OCI-LY7 (cell line): Measurements from ENCODE around the gene COPS6. TPM values are rescaled to one million over a fixed set of nuclear protein-coding genes. Genes with fewer than 3 reads are reported as not detected.

Experiments used
- BruUV-seq: library from RNA; stranded (reverse); fragments of 400-500 nt; replicated peaks from 2 replicates; lab custom pipeline; 2021; lab: Mats Ljungman, UMichigan
- CTCF ChIA-PET: fragments of 300-600 bp; sonication (Branson Sonifier 250); formaldehyde crosslinking; loops from one replicate; lab custom pipeline; 2022; ENCODE audit warnings: antibody characterized with exemption; ENCODE audit not compliant: unreplicated experiment; lab: Charles Lee
- POLR2A ChIA-PET: fragments of 300-600 bp; sonication (Branson Sonifier 250); formaldehyde crosslinking; loops from one replicate; lab custom pipeline; 2022; ENCODE audit warnings: antibody characterized with exemption; lab: Charles Lee
- DNase-seq: peaks from one replicate; pipeline ENCODE4 v3.0.0-alpha.2; 2015; ENCODE audit warnings: low spot score
- H2AFZ ChIP-seq: fragments of 200-600 bp; sonication (generic), shearing (Covaris generic); 2 replicates; pipeline ENCODE4 v1.6.1; 2014; ENCODE audit warnings: mild to moderate bottlenecking, antibody characterized with exemption, low read length, moderate library complexity
- H3K27ac ChIP-seq: fragments of 200-600 bp; sonication (generic); 2 replicates; pipeline ENCODE4 v1.5.1; 2014; ENCODE audit warnings: mixed run types, low read depth, mild to moderate bottlenecking, moderate library complexity, low read length, inconsistent platforms; ENCODE audit not compliant: poor library complexity, severe bottlenecking
- H3K36me3 ChIP-seq: fragments of 200-600 bp; sonication (generic); 2 replicates; pipeline ENCODE4 v1.6.1; 2014; ENCODE audit warnings: mild to moderate bottlenecking, antibody characterized with exemption, low read length, moderate library complexity, mixed read lengths; ENCODE audit not compliant: insufficient read depth
- H3K4me1 ChIP-seq: fragments of 200-600 bp; sonication (generic); 2 replicates; pipeline ENCODE4 v1.5.1; 2014; ENCODE audit warnings: mild to moderate bottlenecking, low read length; ENCODE audit not compliant: insufficient read depth, poor library complexity, severe bottlenecking
- H3K4me2 ChIP-seq: fragments of 200-600 bp; sonication (generic); 2 replicates; pipeline ENCODE4 v1.6.1; 2014; ENCODE audit warnings: mild to moderate bottlenecking, low read length
- H3K4me3 ChIP-seq: fragments of 200-600 bp; sonication (generic); 2 replicates; pipeline ENCODE4 v1.5.1; 2014; ENCODE audit warnings: mild to moderate bottlenecking, low read depth, low read length; ENCODE audit not compliant: poor library complexity, severe bottlenecking
- H3K79me2 ChIP-seq: fragments of 200-600 bp; sonication (generic); 2 replicates; pipeline ENCODE4 v1.6.1; 2016; ENCODE audit warnings: low read depth, mild to moderate bottlenecking, low read length, moderate library complexity, mixed read lengths; ENCODE audit not compliant: insufficient read depth
- H3K9me2 ChIP-seq: fragments of 200-600 bp; sonication (generic); 2 replicates; pipeline ENCODE4 v1.6.1; 2016; ENCODE audit warnings: mild to moderate bottlenecking, low read length, mixed read lengths; ENCODE audit not compliant: insufficient read depth
- H3K9me3 ChIP-seq: fragments of 200-600 bp; sonication (generic); 2 replicates; pipeline ENCODE4 v1.6.1; 2014; ENCODE audit warnings: mild to moderate bottlenecking, mixed run types, low read length, mixed read lengths
- H4K20me1 ChIP-seq: fragments of 200-600 bp; sonication (generic); 2 replicates; pipeline ENCODE4 v1.6.1; 2014; ENCODE audit warnings: mild to moderate bottlenecking, antibody characterized with exemption, low read length, moderate library complexity, mixed read lengths; ENCODE audit not compliant: insufficient read depth
- CTCF ChIP-seq: fragments of 200-600 bp; sonication (generic); conservative IDR thresholded peaks from 2 replicates; pipeline ENCODE4 v1.5.1; 2014; ENCODE audit warnings: mild to moderate bottlenecking, antibody characterized with exemption, low read length, moderate library complexity, mixed read lengths
- EZH2phosphoT487 ChIP-seq: fragments of 200-600 bp; sonication (generic); IDR thresholded peaks from 2 replicates; pipeline ENCODE4 v1.6.1; 2018; ENCODE audit warnings: low read depth, borderline replicate concordance, mild to moderate bottlenecking, mixed run types, antibody characterized with exemption, low read length, moderate library complexity, mixed read lengths
- intact Hi-C: fragments of 100-400 bp; cut with micrococcal nuclease; formaldehyde crosslinking; loops from one replicate; pipeline ENCODE4 v1.10.0; 2022; ENCODE audit not compliant: unreplicated experiment
- total RNA-seq, 2 experiments: library from RNA; depleted of rRNA in 1 of 2; stranded (reverse); fragments of >200 nt in 1 of 2; shearing (Covaris generic) in 1 of 2; gene quantifications; 2 replicates each; pipeline ENCODE4 v1.2.3, GENCODE V29; 2014 to 2022

COPS6 gene
- total RNA-seq, 2 experiments from 2014 or later, result 57.6 to 96.0 TPM

- intact Hi-C loops, result no loop called here
- H3K4me2 ChIP-seq, result peak overlapping the region; percentile 85
Observed at GRCh38 chr7:100120733-100121036, 31.9 kb downstream of the COPS6 start.

GRCh38 chr7:100122067-100122466 lies 33.3 kb downstream of the COPS6 start:
- TF ChIP-seq CTCF (no peak), EZH2phosphoT487 (no peak)
- no TSS peak for BruUV-seq
- peaks cover 33% of the 10 kb centered on the region for H3K4me1 ChIP-seq
- H3K9me2 ChIP-seq, result no peaks in the 10 kb centered on the region
- no peak overlapping the region for H3K27ac ChIP-seq
- H3K4me3 ChIP-seq, result no peak overlapping the region
- H3K79me2 ChIP-seq, result peaks cover 27% of the 10 kb centered on the region; the same call in 1 of the 2 replicates
- H3K4me2 ChIP-seq, result no peak overlapping the region
- no peak overlapping the region for H2AFZ ChIP-seq
- ChIA-PET POLR2A (no interaction called here), CTCF (no interaction called here)
- no peak for DNase-seq
- peaks cover 28% of the 10 kb centered on the region; the same call in 1 of the 2 replicates for H3K36me3 ChIP-seq
- no peaks in the 10 kb centered on the region for H4K20me1 ChIP-seq
- intact Hi-C loops, result no loop called here
- H3K9me3 ChIP-seq, result no peaks in the 10 kb centered on the region

More at GRCh38 chr7:100120733-100121036, 31.9 kb downstream of the COPS6 start:
- ChIA-PET POLR2A (interaction anchor here (0.6 to 2.2 kb wide), 6 partner anchors 19 to 96 kb away, joined by 3 to 10 read pairs (median 4); partner anchors contain the start of genes AP4M1, LAMTOR4 and MCM7), CTCF (interaction anchor here (0.6 kb wide), 1 partner anchor 33 kb away, joined by 3 read pairs; no protein-coding TSS in a partner anchor)
- H3K36me3 ChIP-seq, result peaks cover 32% of the 10 kb centered on the region
- H3K4me1 ChIP-seq, result peaks cover 28% of the 10 kb centered on the region
- no peaks in the 10 kb centered on the region for H3K9me2 ChIP-seq
- no peaks in the 10 kb centered on the region for H4K20me1 ChIP-seq
- H3K9me3 ChIP-seq, result no peaks in the 10 kb centered on the region
- no peak for DNase-seq
- TF ChIP-seq CTCF (no peak), EZH2phosphoT487 (no peak)
- peak overlapping the region; percentile 84; the same call in 1 of the 2 replicates for H2AFZ ChIP-seq
- BruUV-seq, result no TSS peak
- H3K79me2 ChIP-seq, result peaks cover 26% of the 10 kb centered on the region; the same call in 1 of the 2 replicates
- H3K27ac ChIP-seq, result peak overlapping the region; percentile 73
- peak overlapping the region; percentile 80 for H3K4me3 ChIP-seq

GRCh38 chr7:100122568-100122967 lies 33.8 kb downstream of the COPS6 start:
- intact Hi-C loops, result no loop called here
- Histone ChIP-seq H3K9me3 (no peaks in the 10 kb centered on the region), H3K27ac (no peak overlapping the region), H3K4me3 (no peak overlapping the region), H3K79me2 (peaks cover 27% of the 10 kb centered on the region; the same call in 1 of the 2 replicates), H4K20me1 (no peaks in the 10 kb centered on the region), H3K4me2 (no peak overlapping the region), H2AFZ (no peak overlapping the region), H3K4me1 (peaks cover 35% of the 10 kb centered on the region), H3K9me2 (no peaks in the 10 kb centered on the region), H3K36me3 (peaks cover 25% of the 10 kb centered on the region; the same call in 1 of the 2 replicates)
- TF ChIP-seq CTCF, result no peak
- ChIA-PET CTCF (no interaction called here), POLR2A (interaction anchor here (0.7 to 1.2 kb wide), 2 partner anchors 20 to 22 kb away, joined by 3 to 4 read pairs; no protein-coding TSS in a partner anchor)
- no TSS peak for BruUV-seq
- no peak for DNase-seq
